ENCODE measurements around the gene BTC. TPM values are rescaled to one million over a fixed set of nuclear protein-coding genes. Genes with fewer than 3 reads are reported as not detected.
A peak's percentile ranks its signal among the peaks of the same experiment; 100 is the strongest.
"Not testable (repeated sequence)": the region's sequence is repeated elsewhere in the genome, so short reads cannot be mapped to it uniquely, and the experiment has no call there.

The BTC gene, protein sequence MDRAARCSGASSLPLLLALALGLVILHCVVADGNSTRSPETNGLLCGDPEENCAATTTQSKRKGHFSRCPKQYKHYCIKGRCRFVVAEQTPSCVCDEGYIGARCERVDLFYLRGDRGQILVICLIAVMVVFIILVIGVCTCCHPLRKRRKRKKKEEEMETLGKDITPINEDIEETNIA
- total RNA-seq: not detected

GRCh38 chr4:74794382-74795010, at the start of gene BTC:
Gene BTC (minus strand): TSS chr4:74794523. CDS start chr4:74794325, 198 bp downstream.
- peak within 1 kb of the TSS; percentile 47 for H3K4me3 Mint-ChIP-seq

GRCh38 chr4:74840936-74841509, 46.7 kb upstream of the BTC start:
- Mint-ChIP-seq H3K27me3 (no peaks in the 10 kb centered on the region), H3K9me3 (no peaks in the 10 kb centered on the region), H3K4me1 (no peaks in the 10 kb centered on the region), H3K4me3 (no peak overlapping the region), H3K36me3 (no peaks in the 10 kb centered on the region), H3K27ac (no peak overlapping the region)
- no peak for DNase-seq
- no peak for ATAC-seq (ENCODE audit: low read depth)
- POLR2A ChIA-PET: no interaction called here

More at GRCh38 chr4:74794382-74795010, at the start of gene BTC:
- ATAC-seq (ENCODE audit: low read depth) (no peak), DNase-seq (no peak)
- Mint-ChIP-seq H3K27ac (no peak within 1 kb of the TSS), H3K9me3 (peaks cover 2% of the 10 kb centered on the region), H3K4me1 (peaks cover 1% of the 10 kb centered on the region), H3K36me3 (no peaks in the 10 kb centered on the region), H3K27me3 (peaks cover 43% of the 10 kb centered on the region)
- POLR2A ChIA-PET: no interaction called here

DNA sequence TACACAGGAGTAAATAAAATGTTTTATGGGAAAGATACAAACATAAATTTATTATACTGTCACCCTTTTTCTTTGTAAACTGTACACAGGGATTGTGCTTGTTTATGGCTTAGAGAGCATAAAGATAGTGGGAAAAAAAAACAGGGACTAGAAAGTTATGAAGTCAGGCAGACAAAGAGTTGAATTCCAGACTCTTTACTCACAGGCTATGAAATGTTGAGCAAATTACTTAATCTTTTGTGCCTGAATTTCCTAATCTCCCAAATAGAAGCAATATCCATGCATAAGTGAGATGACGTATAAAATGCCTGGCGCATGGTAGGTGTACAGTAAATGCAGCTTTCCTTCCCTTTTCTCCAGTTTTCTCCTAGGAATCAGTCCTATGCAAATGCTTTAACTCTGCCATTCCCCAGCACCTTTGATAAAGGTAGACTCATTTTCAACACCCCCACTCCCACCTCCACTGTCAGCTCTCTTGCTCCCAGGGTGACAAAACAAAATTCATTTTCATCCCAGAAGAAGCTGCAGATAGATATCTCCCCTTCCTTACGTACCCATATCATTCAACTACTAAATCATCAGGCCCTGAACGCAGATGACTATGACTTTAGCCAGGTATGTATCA, 44.5 kb upstream of the BTC start:
- Mint-ChIP-seq H3K4me1 (no peaks in the 10 kb centered on the region), H3K27me3 (no peaks in the 10 kb centered on the region), H3K9me3 (no peaks in the 10 kb centered on the region), H3K4me3 (no peak overlapping the region), H3K27ac (no peak overlapping the region), H3K36me3 (no peaks in the 10 kb centered on the region)
- POLR2A ChIA-PET: no interaction called here
- ATAC-seq (ENCODE audit: low read depth) (no peak), DNase-seq (no peak)

- H3K27ac Mint-ChIP-seq: no peak overlapping the region
- no peak overlapping the region for H3K4me3 Mint-ChIP-seq
- POLR2A ChIA-PET: no interaction called here
- H3K36me3 Mint-ChIP-seq: no peaks in the 10 kb centered on the region
- peaks cover 10% of the 10 kb centered on the region for H3K9me3 Mint-ChIP-seq
- H3K27me3 Mint-ChIP-seq: no peaks in the 10 kb centered on the region
- no peaks in the 10 kb centered on the region for H3K4me1 Mint-ChIP-seq
- no peak for DNase-seq
- ATAC-seq (ENCODE audit: low read depth): no peak
Observed at GRCh38 chr4:74830928-74831327, 36.6 kb upstream of the BTC start.

- Mint-ChIP-seq H3K4me1 (no peaks in the 10 kb centered on the region), H3K9me3 (peaks cover 2% of the 10 kb centered on the region), H3K27ac (no peak overlapping the region), H3K4me3 (no peak overlapping the region), H3K36me3 (no peaks in the 10 kb centered on the region), H3K27me3 (no peaks in the 10 kb centered on the region)
- DNase-seq: no peak
- ATAC-seq (ENCODE audit: low read depth): no peak
- POLR2A ChIA-PET: no interaction called here
Observed at GRCh38 chr4:74823194-74823593, 28.9 kb upstream of the BTC start.

DNA sequence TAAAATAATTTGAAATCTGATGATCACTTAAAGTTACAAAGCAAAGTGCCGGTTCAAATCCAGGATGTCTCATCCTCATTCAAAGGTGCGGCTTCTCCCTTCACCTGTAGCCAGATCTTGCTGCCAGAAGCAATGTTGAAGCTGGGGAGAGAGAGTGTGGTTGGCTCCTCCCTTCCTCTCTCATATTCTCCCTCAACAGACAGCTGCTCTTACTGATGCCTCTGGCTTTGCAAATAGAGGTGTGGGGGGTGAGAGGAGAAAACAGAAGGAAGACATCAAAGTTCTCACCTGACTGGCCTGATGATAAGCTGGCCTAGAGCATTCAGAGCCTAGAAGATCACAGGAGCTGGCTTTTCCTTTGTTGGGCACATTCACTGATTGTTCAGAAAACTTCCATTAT, 28.3 kb upstream of the BTC start:
- no peak overlapping the region for H3K27ac Mint-ChIP-seq
- DNase-seq: no peak
- ATAC-seq (ENCODE audit: low read depth): no peak
- POLR2A ChIA-PET: no interaction called here
- no peaks in the 10 kb centered on the region for H3K27me3 Mint-ChIP-seq
- H3K4me1 Mint-ChIP-seq: no peaks in the 10 kb centered on the region
- H3K9me3 Mint-ChIP-seq: peaks cover under 1% of the 10 kb centered on the region
- no peaks in the 10 kb centered on the region for H3K36me3 Mint-ChIP-seq
- H3K4me3 Mint-ChIP-seq: no peak overlapping the region

DNA sequence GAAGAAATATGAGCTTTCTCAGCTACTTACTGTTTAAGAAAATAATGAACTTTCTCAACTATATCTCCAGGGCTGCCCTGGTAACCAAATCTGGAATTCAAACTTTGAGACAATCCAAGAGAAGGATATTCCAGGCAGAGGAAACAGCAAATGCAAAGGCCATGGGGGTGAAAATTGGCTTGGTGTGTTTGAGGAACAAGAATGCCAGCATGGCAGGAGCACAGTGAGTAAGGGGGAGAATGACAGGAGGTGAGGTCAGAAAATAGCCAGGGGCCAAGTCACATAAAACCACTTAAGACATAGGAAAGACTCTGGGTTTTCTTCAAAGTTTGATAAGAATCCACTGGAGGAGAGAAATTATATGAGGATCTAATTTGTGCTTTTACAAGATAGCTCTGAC, 27.2 kb upstream of the BTC start:
- Mint-ChIP-seq H3K4me1 (no peaks in the 10 kb centered on the region), H3K9me3 (no peaks in the 10 kb centered on the region), H3K27ac (no peak overlapping the region), H3K27me3 (no peaks in the 10 kb centered on the region), H3K4me3 (no peak overlapping the region), H3K36me3 (no peaks in the 10 kb centered on the region)
- no peak for ATAC-seq (ENCODE audit: low read depth)
- no peak for DNase-seq
- POLR2A ChIA-PET: no interaction called here

DNA sequence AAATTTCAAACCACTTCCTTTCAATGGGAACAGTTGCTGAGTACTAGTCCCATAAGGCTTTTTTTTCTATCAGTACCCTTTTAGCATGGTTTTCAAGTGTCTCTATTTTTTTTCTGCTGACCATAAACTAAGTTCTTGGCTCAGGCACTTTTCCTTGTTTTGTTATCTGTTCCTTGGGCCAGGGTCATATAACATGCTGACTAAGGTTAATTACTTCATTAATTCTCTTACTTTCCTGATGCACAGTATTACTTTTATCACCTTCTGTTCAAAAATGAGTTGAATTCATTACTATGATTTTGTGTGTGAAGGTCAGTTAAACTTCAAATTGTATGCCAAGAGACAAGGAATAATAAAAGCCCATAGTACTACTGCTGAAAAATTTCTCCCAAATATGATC, 19.7 kb upstream of the BTC start:
- DNase-seq (no peak), ATAC-seq (ENCODE audit: low read depth) (no peak)
- POLR2A ChIA-PET: no interaction called here
- Mint-ChIP-seq H3K9me3 (no peaks in the 10 kb centered on the region), H3K4me1 (no peaks in the 10 kb centered on the region), H3K4me3 (no peak overlapping the region), H3K27me3 (no peaks in the 10 kb centered on the region), H3K27ac (no peak overlapping the region), H3K36me3 (no peaks in the 10 kb centered on the region)

DNA sequence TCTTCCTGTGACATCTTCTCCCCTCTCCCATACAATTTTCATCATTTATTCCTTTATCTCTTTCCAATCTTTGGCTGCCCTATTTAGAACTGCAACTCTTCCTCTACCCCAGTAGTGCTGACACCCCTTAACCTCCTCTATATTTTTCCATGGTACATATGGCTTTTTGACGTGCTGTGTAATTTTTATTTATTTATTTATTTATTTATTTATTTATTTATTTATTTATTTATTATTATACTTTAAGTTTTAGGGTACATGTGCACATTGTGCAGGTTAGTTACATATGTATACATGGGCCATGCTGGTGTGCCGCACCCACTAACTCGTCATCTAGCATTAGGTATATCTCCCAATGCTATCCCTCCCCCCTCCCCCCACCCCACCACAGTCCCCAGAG, 17.7 kb upstream of the BTC start:
- H3K9me3 Mint-ChIP-seq; H3K27ac Mint-ChIP-seq; H3K27me3 Mint-ChIP-seq; H3K36me3 Mint-ChIP-seq; DNase-seq; POLR2A ChIA-PET; H3K4me1 Mint-ChIP-seq; ATAC-seq (ENCODE audit: low read depth); H3K4me3 Mint-ChIP-seq: not testable (repeated sequence)

- H3K27ac Mint-ChIP-seq: no peak overlapping the region
- no peak overlapping the region for H3K4me3 Mint-ChIP-seq
- DNase-seq (no peak), ATAC-seq (ENCODE audit: low read depth) (no peak)
- POLR2A ChIA-PET: no interaction called here
- H3K4me1 Mint-ChIP-seq: no peaks in the 10 kb centered on the region
- peaks cover 3% of the 10 kb centered on the region for H3K27me3 Mint-ChIP-seq
- no peaks in the 10 kb centered on the region for H3K9me3 Mint-ChIP-seq
- H3K36me3 Mint-ChIP-seq: no peaks in the 10 kb centered on the region
Observed at GRCh38 chr4:74805601-74806000, 11.3 kb upstream of the BTC start.

- Mint-ChIP-seq H3K9me3 (peaks cover 2% of the 10 kb centered on the region), H3K4me3 (no peak overlapping the region), H3K36me3 (no peaks in the 10 kb centered on the region), H3K4me1 (no peaks in the 10 kb centered on the region), H3K27ac (no peak overlapping the region), H3K27me3 (peaks cover 12% of the 10 kb centered on the region)
- no peak for ATAC-seq (ENCODE audit: low read depth)
- no peak for DNase-seq
- POLR2A ChIA-PET: no interaction called here
Observed at GRCh38 chr4:74800310-74800709, 6.0 kb upstream of the BTC start.

DNA sequence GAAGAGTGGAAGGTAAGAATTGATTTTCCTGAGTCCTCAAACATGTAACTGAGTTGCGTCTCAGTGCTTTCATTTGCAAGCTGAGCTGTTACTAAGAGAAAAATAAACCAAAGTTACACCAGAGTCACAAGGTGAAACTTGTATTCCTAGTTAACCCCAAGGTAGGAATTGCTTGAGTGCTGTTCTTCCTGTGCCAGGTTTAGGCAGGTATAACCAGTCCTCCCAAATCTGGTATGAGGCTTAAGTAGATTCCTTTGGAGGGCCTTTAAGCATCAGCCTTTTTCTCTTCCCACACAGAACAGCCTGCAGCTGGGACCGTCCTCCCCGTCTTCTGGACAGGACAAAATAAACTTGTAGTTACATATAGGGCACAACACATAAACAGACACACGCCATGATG, 2.3 kb upstream of the BTC start:
- peaks cover 41% of the 10 kb centered on the region for H3K27me3 Mint-ChIP-seq
- POLR2A ChIA-PET: no interaction called here
- no peak overlapping the region for H3K4me3 Mint-ChIP-seq
- DNase-seq (no peak), ATAC-seq (ENCODE audit: low read depth) (no peak)
- H3K36me3 Mint-ChIP-seq: no peaks in the 10 kb centered on the region
- peaks cover 2% of the 10 kb centered on the region for H3K9me3 Mint-ChIP-seq
- no peak overlapping the region for H3K27ac Mint-ChIP-seq
- H3K4me1 Mint-ChIP-seq: peaks cover 1% of the 10 kb centered on the region

GRCh38 chr4:74793757-74794381, 454 bp downstream of the BTC start:
- peak; percentile 56 for ATAC-seq (ENCODE audit: low read depth)
- POLR2A ChIA-PET: no interaction called here
- H3K4me1 Mint-ChIP-seq: peaks cover 1% of the 10 kb centered on the region
- H3K9me3 Mint-ChIP-seq: peaks cover 2% of the 10 kb centered on the region
- peak; percentile 30 for DNase-seq
- H3K36me3 Mint-ChIP-seq: no peaks in the 10 kb centered on the region
- peaks cover 43% of the 10 kb centered on the region for H3K27me3 Mint-ChIP-seq
- no peak overlapping the region for H3K27ac Mint-ChIP-seq
- peak overlapping the region; percentile 47 for H3K4me3 Mint-ChIP-seq

GRCh38 chr4:74790652-74791051, 3.7 kb downstream of the BTC start:
- Mint-ChIP-seq H3K4me3 (no peak overlapping the region), H3K9me3 (no peaks in the 10 kb centered on the region), H3K4me1 (peaks cover 1% of the 10 kb centered on the region), H3K27me3 (peaks cover 35% of the 10 kb centered on the region), H3K27ac (no peak overlapping the region), H3K36me3 (no peaks in the 10 kb centered on the region)
- DNase-seq: no peak
- ATAC-seq (ENCODE audit: low read depth): no peak
- POLR2A ChIA-PET: no interaction called here
